Smooth muscle cell (in vitro differentiated cells): ENCODE results near the gene TBC1D5. TPM values are rescaled to one million over a fixed set of nuclear protein-coding genes. Genes with fewer than 3 reads are reported as not detected.
A peak's percentile ranks its signal among the peaks of the same experiment; 100 is the strongest.

ENCODE experiments used
- DNase-seq: peaks from one replicate; lab custom pipeline; 2025; ENCODE audit not compliant: unreplicated experiment; lab: John Stamatoyannopoulos, UW
- H2AFZ ChIP-seq: fragments of 200-600 bp; sonication (generic); 2 replicates; pipeline ENCODE4 v1.6.0; 2016; ENCODE audit warnings: antibody characterized with exemption, low read depth, mild to moderate bottlenecking
- H3F3A ChIP-seq: fragments of 200-600 bp; sonication (generic); 2 replicates; pipeline ENCODE4 v1.6.0; 2017; ENCODE audit warnings: antibody characterized with exemption, low read depth
- H3K27ac ChIP-seq: fragments of 200-600 bp; sonication (generic); 2 replicates; pipeline ENCODE4 v1.5.1; 2016; ENCODE audit warnings: low read depth, mild to moderate bottlenecking
- H3K27me3 ChIP-seq: fragments of 200-600 bp; sonication (generic); 2 replicates; pipeline ENCODE4 v1.6.1; 2016; ENCODE audit warnings: low read depth, mild to moderate bottlenecking
- H3K36me3 ChIP-seq: fragments of 200-600 bp; sonication (generic); 2 replicates; pipeline ENCODE4 v1.5.1; 2016; ENCODE audit warnings: low read depth
- H3K4me1 ChIP-seq: fragments of 200-600 bp; sonication (generic); 2 replicates; pipeline ENCODE4 v1.5.1; 2016; ENCODE audit warnings: low read depth
- H3K4me2 ChIP-seq: fragments of 200-600 bp; sonication (generic); 2 replicates; pipeline ENCODE4 v1.6.0; 2016; ENCODE audit warnings: mild to moderate bottlenecking
- H3K4me3 ChIP-seq: fragments of 200-600 bp; sonication (generic); 2 replicates; pipeline ENCODE4 v1.5.1; 2016; ENCODE audit warnings: mild to moderate bottlenecking
- H3K79me2 ChIP-seq: fragments of 200-600 bp; sonication (generic); 2 replicates; pipeline ENCODE4 v1.6.0; 2016; ENCODE audit warnings: low read depth, mild to moderate bottlenecking
- H3K9ac ChIP-seq: fragments of 200-600 bp; sonication (generic); 2 replicates; pipeline ENCODE4 v1.6.0; 2016; ENCODE audit warnings: low read depth
- H3K9me3 ChIP-seq: fragments of 200-600 bp; sonication (generic); replicated peaks from 2 replicates; pipeline ENCODE4 v1.5.1; 2016; ENCODE audit warnings: low read depth
- H4K20me1 ChIP-seq: fragments of 200-600 bp; sonication (generic); 2 replicates; pipeline ENCODE4 v1.6.0; 2016; ENCODE audit warnings: low read depth
- WGBS: methylation state at CpG from one replicate; pipeline ENCODE4 v1.1.7; 2016; ENCODE audit warnings: low lambda C conversion rate; 5-methylcytosine and 5-hydroxymethylcytosine counted together
- polyA plus RNA-seq: library from polyadenylated mRNA; unstranded; fragments of >200 nt; fragmentation: Nextera tagmentation; extraction: Ambion mirVana; gene quantifications from 2 replicates; pipeline ENCODE4 v1.2.1, GENCODE V29; 2016
- total RNA-seq: library from RNA; depleted of rRNA; stranded (reverse); fragments of >200 nt; gene quantifications from 2 replicates; pipeline ENCODE4 v1.2.3, GENCODE V29; 2014
- TF ChIP-seq, protein P1 (sequence below): fragments of 200-600 bp; sonication (generic); IDR thresholded peaks from 2 replicates; pipeline ENCODE4 v1.5.1; 2017; ENCODE audit warnings: borderline replicate concordance, mild to moderate bottlenecking, antibody characterized with exemption; ENCODE audit not compliant: insufficient read depth, poor library complexity, severe bottlenecking

Gene TBC1D5
- total and polyA plus RNA-seq, 2 experiments from 2014 or later, result 14.6 to 35.3 TPM

DNA sequence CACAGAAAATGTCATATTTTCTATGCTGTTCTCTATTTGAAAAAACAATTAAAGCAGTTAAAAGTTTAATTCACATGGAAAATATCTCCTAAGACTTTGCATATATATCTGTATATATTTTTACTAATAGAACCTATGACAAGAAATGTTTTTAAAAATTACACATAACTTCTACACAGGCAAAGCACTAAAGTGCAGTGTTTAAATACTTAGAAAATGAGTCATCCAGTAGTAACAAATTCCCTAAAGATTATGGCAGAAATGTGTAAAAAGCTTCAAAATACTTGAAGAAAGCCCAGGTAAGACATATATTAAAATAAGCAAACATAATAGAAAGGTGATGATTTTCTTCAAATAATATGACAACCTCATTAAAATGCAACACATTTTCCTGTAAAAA is 236.6 kb downstream of the TBC1D5 start:
- no peaks in the 10 kb centered on the region for H3K79me2 ChIP-seq
- H3K9me3 ChIP-seq, result no peaks in the 10 kb centered on the region
- H3F3A ChIP-seq, result no peaks in the 10 kb centered on the region
- no peak overlapping the region for H3K27ac ChIP-seq
- H3K4me1 ChIP-seq, result no peaks in the 10 kb centered on the region
- H3K9ac ChIP-seq, result no peak overlapping the region
- H3K27me3 ChIP-seq, result no peaks in the 10 kb centered on the region
- H2AFZ ChIP-seq, result no peak overlapping the region
- H3K36me3 ChIP-seq, result no peaks in the 10 kb centered on the region
- H3K4me2 ChIP-seq, result peak overlapping the region; percentile 22
- TF ChIP-seq, protein P1, sequence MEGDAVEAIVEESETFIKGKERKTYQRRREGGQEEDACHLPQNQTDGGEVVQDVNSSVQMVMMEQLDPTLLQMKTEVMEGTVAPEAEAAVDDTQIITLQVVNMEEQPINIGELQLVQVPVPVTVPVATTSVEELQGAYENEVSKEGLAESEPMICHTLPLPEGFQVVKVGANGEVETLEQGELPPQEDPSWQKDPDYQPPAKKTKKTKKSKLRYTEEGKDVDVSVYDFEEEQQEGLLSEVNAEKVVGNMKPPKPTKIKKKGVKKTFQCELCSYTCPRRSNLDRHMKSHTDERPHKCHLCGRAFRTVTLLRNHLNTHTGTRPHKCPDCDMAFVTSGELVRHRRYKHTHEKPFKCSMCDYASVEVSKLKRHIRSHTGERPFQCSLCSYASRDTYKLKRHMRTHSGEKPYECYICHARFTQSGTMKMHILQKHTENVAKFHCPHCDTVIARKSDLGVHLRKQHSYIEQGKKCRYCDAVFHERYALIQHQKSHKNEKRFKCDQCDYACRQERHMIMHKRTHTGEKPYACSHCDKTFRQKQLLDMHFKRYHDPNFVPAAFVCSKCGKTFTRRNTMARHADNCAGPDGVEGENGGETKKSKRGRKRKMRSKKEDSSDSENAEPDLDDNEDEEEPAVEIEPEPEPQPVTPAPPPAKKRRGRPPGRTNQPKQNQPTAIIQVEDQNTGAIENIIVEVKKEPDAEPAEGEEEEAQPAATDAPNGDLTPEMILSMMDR, result no peak
- H3K4me3 ChIP-seq, result no peak overlapping the region
- no peak for DNase-seq
- H4K20me1 ChIP-seq, result no peaks in the 10 kb centered on the region

DNA sequence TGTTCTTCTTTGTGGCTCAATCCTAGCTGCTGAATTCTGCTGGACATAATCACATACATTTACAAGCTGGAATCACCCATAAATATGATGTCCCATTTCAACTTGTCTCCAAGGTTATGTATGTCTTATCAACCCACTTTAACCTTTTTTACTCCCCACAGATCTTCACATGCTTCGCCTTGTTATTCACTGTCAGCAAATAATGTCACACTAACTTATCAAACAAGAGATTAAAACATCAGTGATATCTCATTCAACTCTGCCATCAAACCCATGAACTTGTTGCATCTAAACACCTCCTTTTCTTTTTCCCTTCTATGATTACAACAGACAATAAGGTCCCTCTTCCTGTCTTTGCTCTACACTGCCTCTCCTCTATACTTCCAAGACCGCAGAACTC is 240.7 kb downstream of the TBC1D5 start:
- Histone ChIP-seq H3K27me3 (no peaks in the 10 kb centered on the region), H3K27ac (no peak overlapping the region), H4K20me1 (no peaks in the 10 kb centered on the region), H3K9me3 (no peaks in the 10 kb centered on the region), H3K9ac (no peak overlapping the region), H2AFZ (no peak overlapping the region), H3K4me1 (no peaks in the 10 kb centered on the region), H3K4me3 (no peak overlapping the region), H3K36me3 (no peaks in the 10 kb centered on the region), H3F3A (no peaks in the 10 kb centered on the region), H3K4me2 (no peak overlapping the region), H3K79me2 (no peaks in the 10 kb centered on the region)
- no peak for DNase-seq
- 95% methylated on average over 2 of the region's 2 CpGs for WGBS
- TF ChIP-seq, protein P1, result no peak

DNA sequence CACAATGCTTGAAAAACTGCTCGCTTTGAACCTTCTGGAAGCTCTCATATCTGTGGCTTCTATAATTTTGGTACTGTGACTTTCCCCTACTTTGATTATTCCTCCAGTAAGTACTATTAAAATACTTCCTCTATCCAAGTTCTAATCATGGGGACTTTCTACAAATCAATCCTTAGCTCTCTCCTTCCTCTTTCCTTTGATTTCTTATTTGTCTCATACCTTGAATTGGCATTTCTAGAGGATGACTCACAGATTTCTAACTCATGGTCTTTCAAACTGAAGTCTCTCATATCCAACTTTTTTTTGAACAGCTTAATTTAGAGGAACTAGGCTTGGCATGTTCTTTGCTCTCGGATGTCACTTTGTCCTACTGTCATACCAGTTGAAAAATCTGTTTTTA is 241.8 kb downstream of the TBC1D5 start:
- no peaks in the 10 kb centered on the region for H3K79me2 ChIP-seq
- TF ChIP-seq, protein P1, result no peak
- H2AFZ ChIP-seq, result no peak overlapping the region
- no peak overlapping the region for H3K4me3 ChIP-seq
- no peak for DNase-seq
- H4K20me1 ChIP-seq, result no peaks in the 10 kb centered on the region
- no peaks in the 10 kb centered on the region for H3K27me3 ChIP-seq
- no peak overlapping the region for H3K9ac ChIP-seq
- H3K9me3 ChIP-seq, result no peaks in the 10 kb centered on the region
- 87% methylated on average over 2 of the region's 2 CpGs for WGBS
- H3K4me2 ChIP-seq, result no peak overlapping the region
- H3K27ac ChIP-seq, result no peak overlapping the region
- no peaks in the 10 kb centered on the region for H3K36me3 ChIP-seq
- H3K4me1 ChIP-seq, result no peaks in the 10 kb centered on the region
- no peaks in the 10 kb centered on the region for H3F3A ChIP-seq

DNA sequence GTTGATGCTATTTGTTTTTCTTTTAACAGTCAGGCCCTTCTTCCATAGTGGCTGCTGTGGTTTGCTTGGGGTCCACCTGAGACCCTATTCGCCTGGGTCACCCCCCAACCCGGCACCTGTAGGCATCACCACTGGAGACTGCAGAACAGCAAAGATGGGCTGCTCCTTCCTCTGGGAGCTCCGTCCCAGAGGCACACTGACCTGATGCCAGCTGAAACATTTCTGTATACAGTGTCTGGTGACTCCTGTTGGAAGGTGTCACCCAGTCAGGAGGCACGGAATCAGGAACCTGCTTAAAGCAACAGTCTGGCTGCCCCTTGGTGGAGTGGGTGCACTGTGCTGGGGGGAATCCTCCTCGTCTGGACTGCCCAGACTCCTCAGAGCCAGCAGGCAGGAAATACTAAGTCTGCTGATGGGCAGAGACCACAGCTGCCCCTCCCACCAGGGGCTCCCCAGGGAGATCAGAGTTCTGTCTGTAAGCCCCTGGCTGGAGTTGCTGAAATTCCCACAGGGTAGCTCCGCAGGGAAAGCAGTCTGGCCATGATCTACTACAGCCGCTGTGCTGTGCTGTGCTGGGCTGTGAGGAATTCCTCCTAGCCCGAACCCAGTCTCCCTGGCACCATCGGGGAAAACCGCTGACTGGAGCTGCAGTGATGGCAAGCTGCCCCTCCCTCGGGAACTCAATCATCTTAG is 248.2 kb downstream of the TBC1D5 start:
- TF ChIP-seq, protein P1, result no peak
- H4K20me1 ChIP-seq, result no peaks in the 10 kb centered on the region
- no peak overlapping the region for H3K4me2 ChIP-seq
- no peak overlapping the region for H3K4me3 ChIP-seq
- no peak overlapping the region for H3K9ac ChIP-seq
- H2AFZ ChIP-seq, result no peak overlapping the region
- no peaks in the 10 kb centered on the region for H3K27me3 ChIP-seq
- 80% methylated on average over 11 of the region's 11 CpGs for WGBS
- H3K4me1 ChIP-seq, result no peaks in the 10 kb centered on the region
- H3K27ac ChIP-seq, result no peak overlapping the region
- no peaks in the 10 kb centered on the region for H3K79me2 ChIP-seq
- no peak for DNase-seq
- H3K9me3 ChIP-seq, result no peaks in the 10 kb centered on the region
- H3F3A ChIP-seq, result no peaks in the 10 kb centered on the region
- H3K36me3 ChIP-seq, result no peaks in the 10 kb centered on the region
